Stimulated activated CD4-positive, alpha-beta T cell treated with anti-CD3 and anti-CD28 coated beads, Interleukin-1b, Interleukin-23, amount 100 ng/mL, for 48 hours (primary cell): ENCODE data around the gene ELOVL7.
"Not testable (repeated sequence)": the region's sequence is repeated elsewhere in the genome, so short reads cannot be mapped to it uniquely, and the experiment has no call there.

Experiments used
- DNase-seq: peaks from one replicate; pipeline ENCODE4 v3.0.0-alpha.2; 2020

Gene ELOVL7

GRCh38 chr5:60829490-60830266, 14.4 kb downstream of the ELOVL7 start:
- no peak for DNase-seq

GRCh38 chr5:60827201-60827600, 16.9 kb downstream of the ELOVL7 start:
- DNase-seq: no peak

GRCh38 chr5:60826653-60827052, 17.4 kb downstream of the ELOVL7 start:
- DNase-seq: no peak

GRCh38 chr5:60823574-60823973, 20.5 kb downstream of the ELOVL7 start:
- DNase-seq: no peak

- no peak for DNase-seq
Observed at GRCh38 chr5:60822285-60822556, 21.8 kb downstream of the ELOVL7 start.

GRCh38 chr5:60821488-60822284, 22.4 kb downstream of the ELOVL7 start:
- DNase-seq: no peak

GRCh38 chr5:60820593-60821487, 23.2 kb downstream of the ELOVL7 start:
- no peak for DNase-seq

- DNase-seq: not testable (repeated sequence)
Observed at GRCh38 chr5:60816138-60816537, 27.9 kb downstream of the ELOVL7 start.

- DNase-seq: no peak
Observed at GRCh38 chr5:60814498-60814897, 29.6 kb downstream of the ELOVL7 start.

GRCh38 chr5:60812426-60812825, 31.6 kb downstream of the ELOVL7 start:
- no peak for DNase-seq

GRCh38 chr5:60811105-60811504, 33.0 kb downstream of the ELOVL7 start:
- no peak for DNase-seq

GRCh38 chr5:60810438-60811085, 33.5 kb downstream of the ELOVL7 start:
- DNase-seq: no peak

- no peak for DNase-seq
Observed at GRCh38 chr5:60809891-60810425, 34.1 kb downstream of the ELOVL7 start.

- DNase-seq: no peak
Observed at GRCh38 chr5:60806591-60807243, 37.4 kb downstream of the ELOVL7 start.

- DNase-seq: no peak
Observed at GRCh38 chr5:60805463-60805862, 38.6 kb downstream of the ELOVL7 start.

- DNase-seq: no peak
Observed at GRCh38 chr5:60803712-60804111, 40.4 kb downstream of the ELOVL7 start.

GRCh38 chr5:60802986-60803385, 41.1 kb downstream of the ELOVL7 start:
- DNase-seq: no peak

- no peak for DNase-seq
Observed at GRCh38 chr5:60802226-60802625, 41.8 kb downstream of the ELOVL7 start.

GRCh38 chr5:60797482-60798153, 46.5 kb downstream of the ELOVL7 start:
- DNase-seq: no peak

GRCh38 chr5:60795424-60795950, 48.6 kb downstream of the ELOVL7 start:
- DNase-seq: not testable (repeated sequence)

GRCh38 chr5:60794691-60795090, 49.4 kb downstream of the ELOVL7 start:
- DNase-seq: no peak
